GM18909 (cell line): ENCODE results near the gene PDE4C.

Experiments
- ATAC-seq: cut with Tn5 transposase; IDR thresholded peaks from one replicate; pipeline ENCODE4 v1.9.1; 2021; ENCODE audit warnings: mild to moderate bottlenecking; ENCODE audit not compliant: unreplicated experiment, poor library complexity

Gene PDE4C

DNA sequence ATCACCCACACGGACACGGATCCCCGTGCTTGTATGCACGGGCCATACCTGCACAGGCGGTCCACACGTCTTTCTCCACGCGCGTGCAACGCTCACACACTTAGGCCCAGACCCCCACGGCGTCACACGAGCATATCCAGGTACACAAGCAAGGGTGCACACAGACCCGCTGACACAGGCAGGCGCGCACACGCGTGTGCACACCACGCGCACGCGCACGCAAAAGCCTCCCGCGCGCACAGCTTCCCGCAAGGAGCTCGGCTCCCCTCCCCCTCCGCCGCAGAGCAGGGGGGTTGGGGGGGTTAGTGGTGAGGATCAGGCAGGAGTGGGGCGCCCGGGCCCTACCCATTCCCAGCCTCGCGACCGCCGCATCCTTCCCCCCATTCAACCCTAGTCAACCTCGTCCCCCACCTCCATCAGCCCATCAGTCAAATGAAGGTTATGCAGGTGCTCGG lies 22.8 kb downstream of the PDE4C start:
- no peak for ATAC-seq

GRCh38 chr19:18202778-18203407 lies 23.3 kb downstream of the PDE4C start:
- ATAC-seq = no peak

- no peak for ATAC-seq
Observed at GRCh38 chr19:18202397-18202777, 23.9 kb downstream of the PDE4C start.

GRCh38 chr19:18198374-18198773 lies 27.9 kb downstream of the PDE4C start:
- ATAC-seq = no peak

- no peak for ATAC-seq
Observed at GRCh38 chr19:18197941-18198340, 28.3 kb downstream of the PDE4C start.

- no peak for ATAC-seq
Observed at GRCh38 chr19:18197306-18197705, 28.9 kb downstream of the PDE4C start.

GRCh38 chr19:18196511-18196845 lies 29.8 kb downstream of the PDE4C start:
- ATAC-seq = no peak

GRCh38 chr19:18194554-18195238 lies 31.5 kb downstream of the PDE4C start:
- ATAC-seq = no peak

DNA sequence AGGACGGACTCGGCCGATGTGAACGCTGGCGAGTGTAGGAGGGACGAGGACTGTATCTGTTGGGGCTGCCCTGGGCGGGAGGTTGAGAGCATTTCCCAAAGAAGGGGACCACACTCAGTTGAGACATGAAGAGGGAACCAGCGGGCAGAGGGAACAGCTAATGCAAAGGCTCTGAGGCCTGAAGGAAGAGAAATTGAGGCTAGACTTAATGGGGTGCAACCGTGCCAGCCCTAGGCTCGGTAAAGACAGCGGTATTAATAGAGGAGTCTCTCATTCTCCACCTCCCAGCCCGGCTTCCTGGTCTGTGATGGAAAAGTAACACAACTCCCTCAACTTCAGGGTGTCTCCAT lies 32.1 kb downstream of the PDE4C start:
- no peak for ATAC-seq

DNA sequence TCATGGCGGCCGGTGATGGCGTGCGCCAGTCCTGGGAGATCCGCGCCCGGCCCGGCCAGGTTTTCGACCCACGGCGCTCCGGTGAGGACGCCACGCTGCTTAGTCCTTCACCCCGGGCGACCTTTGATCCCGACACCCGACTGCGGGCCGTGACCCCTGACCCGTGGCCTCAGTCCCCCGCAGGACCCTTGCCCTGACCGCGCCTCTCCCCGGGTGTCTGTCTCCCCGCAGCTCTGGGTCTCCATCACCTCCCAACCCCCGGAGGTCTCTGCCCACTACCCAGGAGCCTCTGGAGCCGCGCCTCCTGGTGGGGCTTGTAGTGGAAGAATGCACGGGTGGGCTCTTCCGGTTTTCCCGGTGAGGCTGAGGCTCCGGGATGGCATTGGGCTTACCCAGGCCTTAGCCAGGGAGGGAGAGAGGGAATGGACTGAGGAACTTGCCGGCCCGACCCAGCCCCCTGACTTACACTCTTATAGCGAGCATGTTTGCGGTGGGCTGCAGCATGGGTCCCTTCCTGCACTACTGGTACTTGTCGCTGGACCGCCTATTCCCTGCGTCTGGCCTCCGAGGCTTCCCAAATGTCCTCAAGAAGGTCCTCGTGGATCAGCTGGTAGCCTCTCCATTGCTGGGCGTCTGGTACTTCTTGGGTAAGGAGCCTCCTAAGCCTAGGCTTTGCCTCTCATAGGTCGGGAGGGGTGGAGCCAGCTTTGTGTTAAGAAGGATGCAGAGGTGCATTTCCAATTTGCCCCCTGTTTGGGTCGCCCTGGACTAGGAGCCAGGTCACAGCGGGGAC lies 32.7 kb downstream of the PDE4C start:
- ATAC-seq = no peak

- peak; percentile 89 for ATAC-seq
Observed at GRCh38 chr19:18192673-18193387, 33.4 kb downstream of the PDE4C start, which contains the start of gene MPV17L2. Gene MPV17L2, plus strand, starts transcription at chr19:18193218. Its CDS starts 64 bp downstream, at chr19:18193282.

DNA sequence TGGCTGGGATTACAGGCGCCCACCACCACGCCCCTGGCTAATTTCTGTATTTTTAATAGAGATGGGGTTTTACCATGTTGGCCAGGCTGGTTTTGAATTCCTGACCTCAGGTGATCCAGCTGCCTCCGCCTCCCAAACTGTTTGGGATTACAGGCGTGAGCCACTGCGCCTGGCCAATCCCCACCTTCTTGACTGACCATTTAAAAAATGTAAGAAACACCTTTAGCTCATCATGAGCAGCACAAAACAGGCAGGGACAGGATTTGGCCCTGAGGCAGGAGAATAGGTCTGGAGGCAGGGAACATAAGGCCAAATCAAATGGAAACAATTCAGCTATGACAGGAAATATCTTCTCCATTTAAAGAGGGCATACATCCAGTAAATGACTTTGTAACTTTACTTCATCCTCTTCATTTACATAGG lies 34.6 kb downstream of the PDE4C start:
- ATAC-seq = no peak

- no peak for ATAC-seq
Observed at GRCh38 chr19:18190278-18190677, 36.0 kb downstream of the PDE4C start.

DNA sequence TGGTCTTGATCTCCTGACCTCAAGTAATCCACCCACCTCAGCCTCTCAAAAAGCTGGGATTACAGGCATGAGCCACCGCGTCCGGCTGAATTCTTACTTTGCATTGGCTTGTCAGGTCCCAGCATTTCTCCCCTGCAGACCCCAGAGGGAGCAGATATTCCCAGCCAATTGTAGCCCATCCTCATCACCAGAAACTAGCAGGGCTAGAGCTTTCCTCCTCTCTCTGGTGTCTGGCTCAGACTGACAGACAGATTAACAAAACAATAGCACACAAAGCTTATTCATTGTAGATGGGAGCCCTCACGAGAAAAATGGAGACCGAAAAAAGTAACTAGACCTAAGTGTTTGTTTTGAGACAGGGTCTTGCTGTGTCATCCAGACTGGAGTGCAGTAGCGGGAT lies 40.7 kb downstream of the PDE4C start:
- ATAC-seq = no peak

DNA sequence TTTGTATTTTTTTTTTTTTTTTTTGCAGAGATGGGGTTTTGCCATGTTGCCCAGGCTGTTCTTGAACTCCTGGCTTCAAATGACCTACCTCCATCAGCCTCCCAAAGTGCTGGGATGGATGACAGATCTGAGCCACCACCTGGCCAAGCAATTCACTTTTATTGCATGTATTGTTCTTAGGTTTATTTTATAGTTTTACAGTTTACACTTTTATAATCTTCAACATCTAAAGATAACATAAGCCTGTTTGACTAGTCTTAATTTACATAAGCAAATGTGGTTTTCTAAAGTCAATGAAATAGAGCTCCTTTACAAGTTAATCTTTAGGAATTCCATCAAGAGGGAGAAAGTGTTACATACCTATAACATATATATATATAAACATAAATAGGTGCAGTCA lies 42.7 kb downstream of the PDE4C start:
- no peak for ATAC-seq

GRCh38 chr19:18179957-18180356 lies 46.3 kb downstream of the PDE4C start:
- ATAC-seq = no peak

GRCh38 chr19:18176367-18177310 lies 49.6 kb downstream of the PDE4C start:
- no peak for ATAC-seq

DNA sequence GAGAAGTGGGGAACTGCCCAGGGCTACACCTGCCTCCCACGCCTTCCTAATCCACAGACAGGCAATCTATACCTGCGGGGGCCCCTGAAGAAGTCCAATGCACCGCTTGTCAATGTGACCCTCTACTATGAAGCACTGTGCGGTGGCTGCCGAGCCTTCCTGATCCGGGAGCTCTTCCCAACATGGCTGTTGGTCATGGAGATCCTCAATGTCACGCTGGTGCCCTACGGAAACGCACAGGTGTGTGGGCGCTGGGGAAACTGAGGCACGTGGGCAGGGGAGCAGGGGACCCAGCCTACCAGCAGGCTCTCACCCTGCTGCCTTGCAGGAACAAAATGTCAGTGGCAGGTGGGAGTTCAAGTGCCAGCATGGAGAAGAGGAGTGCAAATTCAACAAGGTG lies 51.3 kb downstream of the PDE4C start:
- ATAC-seq = no peak
